Keratinocyte (primary cell): ENCODE measurements around the gene POTEJ.
"Not testable (repeated sequence)": the region's sequence is repeated elsewhere in the genome, so short reads cannot be mapped to it uniquely, and the experiment has no call there.

Experiments
- CTCF ChIP-seq, 3 experiments: IDR thresholded peaks in 1 of 3; conservative IDR thresholded peaks in 1 of 3; optimal IDR thresholded peaks in 1 of 3; 2 replicates in 2 of 3; 3 replicates in 1 of 3; pipeline versions ENCODE3 to v1.5.1; 2011; ENCODE audit warnings: low read length in 3 of 3, mild to moderate bottlenecking in 3 of 3, moderate library complexity in 2 of 3, control low read depth in 1 of 3, inconsistent platforms in 1 of 3; ENCODE audit not compliant: insufficient read depth in 2 of 3; ENCODE audit errors: extremely low read depth in 1 of 3
- EZH2 ChIP-seq: IDR thresholded peaks from one replicate; pipeline ENCODE4 v1.6.1; 2012; ENCODE audit warnings: inconsistent platforms, mild to moderate bottlenecking, low read length, moderate library complexity

DNA sequence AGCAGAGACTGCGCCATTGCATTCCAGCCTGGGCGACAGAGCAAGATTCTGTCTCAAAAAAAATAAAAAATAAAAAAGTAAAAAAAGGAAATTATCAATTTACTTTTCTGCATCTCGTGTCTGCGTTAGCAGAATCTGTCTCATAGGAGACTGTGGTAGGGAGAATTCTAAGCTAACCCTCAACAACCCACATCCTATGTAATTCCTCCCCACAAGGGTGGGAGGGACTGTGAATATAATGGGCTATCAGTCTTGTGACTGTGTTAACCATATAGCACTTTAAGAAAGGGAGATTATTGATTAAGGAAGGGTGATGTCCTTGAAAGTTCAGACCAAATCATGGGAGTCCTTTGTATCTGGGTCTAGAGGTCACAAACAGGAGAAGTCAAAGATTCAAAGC is 45.1 kb upstream of the POTEJ start:
- not testable (repeated sequence) for TF ChIP-seq CTCF (optimal IDR thresholded peaks at IDR 0.05 in 1 of 3, IDR thresholded peaks at IDR 0.05 in 1 of 3, conservative IDR thresholded peaks at IDR 0.05 in 1 of 3; ENCODE audit: extremely low read depth in 1 of 3, insufficient read depth in 2 of 3, low read length in 3 of 3); EZH2
